IMR-90 (cell line): ENCODE data around the gene ATG7. TPM values are rescaled to one million over a fixed set of nuclear protein-coding genes. Genes with fewer than 3 reads are reported as not detected.

Experiments used
- ATAC-seq: fragments of 200-7000 bp; cut with Tn5 transposase; 2 replicates; pipeline ENCODE4 v1.9.1; 2020; ENCODE audit warnings: low read depth, mild to moderate bottlenecking, moderate library complexity
- BruUV-seq: library from RNA; stranded (reverse); fragments of 400-500 nt; replicated peaks from 2 replicates; lab custom pipeline; 2021; lab: Mats Ljungman, UMichigan
- CTCF ChIA-PET: fragments of 300-600 bp; formaldehyde crosslinking; extraction: SDS; loops from one replicate; lab custom pipeline; 2021; ENCODE audit warnings: antibody characterized with exemption; lab: Yijun Ruan, JAX
- POLR2A ChIA-PET: fragments of 300-600 bp; sonication (Branson Sonifier 250); formaldehyde crosslinking; loops from one replicate; lab custom pipeline; 2022; ENCODE audit warnings: antibody characterized with exemption; ENCODE audit not compliant: unreplicated experiment; lab: Charles Lee
- DNase-seq: peaks from one replicate; pipeline ENCODE4 v3.0.0; 2013
- H2AFZ ChIP-seq: replicated peaks from 2 replicates; pipeline ENCODE3; 2013; ENCODE audit warnings: low read length, mild to moderate bottlenecking; ENCODE audit not compliant: poor library complexity
- H2AK5ac ChIP-seq: 2 replicates; pipeline ENCODE4 v1.6.1; 2013; ENCODE audit warnings: low read depth, low read length, inconsistent platforms
- H2AK9ac ChIP-seq: replicated peaks from 2 replicates; pipeline ENCODE3; 2013; ENCODE audit warnings: mild to moderate bottlenecking, low read depth, low read length, moderate library complexity; ENCODE audit not compliant: poor library complexity
- H2BK120ac ChIP-seq: 2 replicates; pipeline ENCODE4 v1.6.1; 2013; ENCODE audit warnings: low read depth, low read length, inconsistent platforms
- H2BK15ac ChIP-seq: 3 replicates; pipeline ENCODE4 v1.6.1; 2013; ENCODE audit warnings: low read depth, low read length, inconsistent platforms
- H2BK20ac ChIP-seq: 2 replicates; pipeline ENCODE4 v1.6.1; 2013; ENCODE audit warnings: low read depth, mild to moderate bottlenecking, inconsistent platforms, low read length, moderate library complexity
- H2BK5ac ChIP-seq: 2 replicates; pipeline ENCODE4 v1.6.1; 2013; ENCODE audit warnings: mild to moderate bottlenecking, low read depth, low read length, inconsistent platforms; ENCODE audit not compliant: poor library complexity, severe bottlenecking
- H3K14ac ChIP-seq: replicated peaks from 2 replicates; pipeline ENCODE4 v1.6.1; 2013; ENCODE audit warnings: low read depth, low read length, inconsistent platforms
- H3K18ac ChIP-seq: 2 replicates; pipeline ENCODE4 v1.6.1; 2013; ENCODE audit warnings: low read depth, low read length, control low read depth
- H3K23ac ChIP-seq: 2 replicates; pipeline ENCODE4 v1.6.1; 2013; ENCODE audit warnings: low read depth, low read length, inconsistent platforms
- H3K27ac ChIP-seq: 2 replicates; pipeline ENCODE4 v1.5.1; 2013; ENCODE audit warnings: mild to moderate bottlenecking, control low read depth, low read length; ENCODE audit not compliant: insufficient read depth
- H3K27me3 ChIP-seq: 2 replicates; pipeline ENCODE4 v1.6.1; 2013; ENCODE audit warnings: low read length; ENCODE audit not compliant: control insufficient read depth, insufficient read depth
- H3K36me3 ChIP-seq: 2 replicates; pipeline ENCODE4 v1.6.1; 2013; ENCODE audit warnings: low read length, mixed read lengths; ENCODE audit not compliant: control insufficient read depth, insufficient read depth
- H3K4ac ChIP-seq: 2 replicates; pipeline ENCODE4 v1.6.1; 2013; ENCODE audit warnings: low read depth, low read length, inconsistent platforms
- H3K4me1 ChIP-seq: 2 replicates; pipeline ENCODE4 v1.6.1; 2013; ENCODE audit warnings: low read length, mixed read lengths; ENCODE audit not compliant: control insufficient read depth, insufficient read depth
- H3K4me2 ChIP-seq: 2 replicates; pipeline ENCODE4 v1.6.1; 2013; ENCODE audit warnings: low read depth, mild to moderate bottlenecking, control low read depth, low read length, moderate library complexity
- H3K4me3 ChIP-seq: 2 replicates; pipeline ENCODE4 v1.5.1; 2013; ENCODE audit warnings: low read depth, mild to moderate bottlenecking, control low read depth, low read length, moderate library complexity; ENCODE audit not compliant: insufficient read depth
- H3K56ac ChIP-seq: 2 replicates; pipeline ENCODE4 v1.6.1; 2013; ENCODE audit warnings: low read length, inconsistent platforms; ENCODE audit not compliant: insufficient read depth; ENCODE audit errors: extremely low read depth
- H3K79me1 ChIP-seq, 2 experiments: 2 replicates each; pipeline ENCODE4 v1.6.1; 2013; ENCODE audit warnings: low read length in 2 of 2, inconsistent platforms in 1 of 2, low read depth in 1 of 2
- H3K9ac ChIP-seq: 2 replicates; pipeline ENCODE4 v1.6.1; 2013; ENCODE audit warnings: low read depth, low read length, control low read depth
- H3K9me1 ChIP-seq: 2 replicates; pipeline ENCODE4 v1.6.1; 2013; ENCODE audit warnings: low read length, inconsistent platforms; ENCODE audit not compliant: insufficient read depth
- H3K9me3 ChIP-seq: 2 replicates; pipeline ENCODE4 v1.6.1; 2013; ENCODE audit warnings: low read length; ENCODE audit not compliant: control insufficient read depth, insufficient read depth
- H4K20me1 ChIP-seq: 2 replicates; pipeline ENCODE4 v1.6.1; 2013; ENCODE audit warnings: low read length, inconsistent platforms; ENCODE audit not compliant: insufficient read depth
- H4K5ac ChIP-seq: 2 replicates; pipeline ENCODE4 v1.6.1; 2013; ENCODE audit warnings: mild to moderate bottlenecking, low read depth, low read length, control low read depth
- H4K8ac ChIP-seq, 2 experiments: 2 replicates each; pipeline ENCODE4 v1.6.1; 2013; ENCODE audit warnings: low read depth in 2 of 2, low read length in 2 of 2, control low read depth in 1 of 2, inconsistent platforms in 1 of 2
- H4K91ac ChIP-seq: 2 replicates; pipeline ENCODE4 v1.6.1; 2013; ENCODE audit warnings: low read depth, low read length, inconsistent platforms; ENCODE audit not compliant: insufficient read depth
- BHLHE40 ChIP-seq: fragments of 150-350 bp; IDR thresholded peaks from 2 replicates; pipeline ENCODE4 v1.6.1; 2016; ENCODE audit warnings: mild to moderate bottlenecking, low read depth, low read length
- CEBPB ChIP-seq: IDR thresholded peaks from 2 replicates; pipeline ENCODE4 v1.6.1; 2012; ENCODE audit warnings: low read depth, low read length, improper control_type of control experiment
- CHD1 ChIP-seq: IDR thresholded peaks from 2 replicates; pipeline ENCODE4 v1.6.1; 2012; ENCODE audit warnings: low read depth, low read length, improper control_type of control experiment
- CTCF ChIP-seq: conservative IDR thresholded peaks from 2 replicates; pipeline ENCODE4 v1.5.1; 2012; ENCODE audit warnings: mild to moderate bottlenecking, low read depth, low read length, improper control_type of control experiment
- FOS ChIP-seq: fragments of 150-350 bp; IDR thresholded peaks from 2 replicates; pipeline ENCODE4 v1.6.1; 2016; ENCODE audit warnings: low read depth, low read length
- MAFK ChIP-seq: IDR thresholded peaks from 2 replicates; pipeline ENCODE4 v1.6.1; 2012; ENCODE audit warnings: low read depth, low read length, improper control_type of control experiment
- MAZ ChIP-seq: IDR thresholded peaks from 2 replicates; pipeline ENCODE4 v1.6.1; 2012; ENCODE audit warnings: low read depth, mild to moderate bottlenecking, low read length, improper control_type of control experiment, moderate library complexity, borderline replicate concordance
- MXI1 ChIP-seq: IDR thresholded peaks from 2 replicates; pipeline ENCODE4 v1.6.1; 2012; ENCODE audit warnings: low read depth, mild to moderate bottlenecking, low read length, moderate library complexity, borderline replicate concordance
- NFE2L2 ChIP-seq: fragments of 150-350 bp; IDR thresholded peaks from 2 replicates; pipeline ENCODE4 v1.6.1; 2016; ENCODE audit warnings: low read depth, mild to moderate bottlenecking, low read length
- POLR2A ChIP-seq: IDR thresholded peaks from 2 replicates; pipeline ENCODE4 v1.6.1; 2012; ENCODE audit warnings: mild to moderate bottlenecking, low read depth, low read length
- RAD21 ChIP-seq: IDR thresholded peaks from 2 replicates; pipeline ENCODE4 v1.6.1; 2012; ENCODE audit warnings: low read length, improper control_type of control experiment
- RCOR1 ChIP-seq: IDR thresholded peaks from 2 replicates; pipeline ENCODE4 v1.6.1; 2012; ENCODE audit warnings: mild to moderate bottlenecking, low read length, improper control_type of control experiment; ENCODE audit not compliant: insufficient replicate concordance
- RFX5 ChIP-seq: IDR thresholded peaks from 2 replicates; pipeline ENCODE4 v1.8.0; 2012; ENCODE audit warnings: low read depth, mild to moderate bottlenecking, low read length, moderate library complexity
- SMC3 ChIP-seq: fragments of 150-350 bp; IDR thresholded peaks from 2 replicates; pipeline ENCODE4 v1.6.1; 2016; ENCODE audit warnings: low read depth, mild to moderate bottlenecking, antibody characterized with exemption, low read length, moderate library complexity
- USF2 ChIP-seq: fragments of 150-350 bp; IDR thresholded peaks from 2 replicates; pipeline ENCODE4 v1.6.1; 2017; ENCODE audit warnings: mild to moderate bottlenecking, antibody characterized with exemption, low read length, low read depth
- WGBS, 2 experiments: methylation state at CpG; one replicate each; pipeline versions ENCODE4 v1.1.5 to v1.1.7; 2013; ENCODE audit warnings: missing lambda C conversion rate in 2 of 2; ENCODE audit not compliant: insufficient read length in 1 of 2; ENCODE audit errors: extremely low coverage in 2 of 2; 5-methylcytosine and 5-hydroxymethylcytosine counted together
- dilution Hi-C: fragments of 300-500 bp; cut with HindIII; formaldehyde crosslinking; loops from one replicate; pipeline ENCODE4 v1.14.3; 2018; ENCODE audit warnings: low sequenced_read_pairs; ENCODE audit not compliant: unreplicated experiment
- in situ Hi-C: fragments of 300-500 bp; cut with MboI; formaldehyde crosslinking; loops from 3 replicates; pipeline ENCODE4 v1.14.3; 2019; ENCODE audit warnings: low sequenced_read_pairs, inconsistent platforms, mixed read lengths
- intact Hi-C: fragments of 100-400 bp; cut with micrococcal nuclease; formaldehyde crosslinking; loops from 2 replicates; pipeline ENCODE4 v1.10.0; 2022
- polyA plus RNA-seq, 3 experiments: library from polyadenylated mRNA; depleted of rRNA; stranded (reverse); fragments of >200 nt; gene quantifications; 2 replicates each; pipeline ENCODE4 v1.2.3, GENCODE V29; 2012; ENCODE audit warnings: low replicate concordance in 1 of 3
- total RNA-seq: library from RNA; depleted of rRNA; stranded (reverse); fragments of >200 nt; gene quantifications from 2 replicates; pipeline ENCODE4 v1.2.3, GENCODE V29; 2012
- TF ChIP-seq, protein P1 (sequence below): fragments of 150-350 bp; IDR thresholded peaks from 2 replicates; pipeline ENCODE4 v1.6.1; 2016; ENCODE audit warnings: low read depth, mild to moderate bottlenecking, low read length, moderate library complexity, borderline replicate concordance

The ATG7 gene
- total and polyA plus RNA-seq, 2 of the 4 experiments (the other 2 are of a cell fraction): 15.6 to 51.4 TPM

GRCh38 chr3:11564577-11565001, 292.4 kb downstream of the ATG7 start:
- H3K36me3 ChIP-seq: peaks cover 57% of the 10 kb centered on the region
- TF ChIP-seq CTCF: no peak
- TF ChIP-seq MAZ: no peak
- TF ChIP-seq RCOR1: no peak
- TF ChIP-seq SMC3: no peak
- TF ChIP-seq CEBPB: no peak
- no peak for TF ChIP-seq CHD1
- no peak for TF ChIP-seq RAD21
- TF ChIP-seq RFX5: no peak
- TF ChIP-seq POLR2A: no peak
- TF ChIP-seq, protein P1, sequence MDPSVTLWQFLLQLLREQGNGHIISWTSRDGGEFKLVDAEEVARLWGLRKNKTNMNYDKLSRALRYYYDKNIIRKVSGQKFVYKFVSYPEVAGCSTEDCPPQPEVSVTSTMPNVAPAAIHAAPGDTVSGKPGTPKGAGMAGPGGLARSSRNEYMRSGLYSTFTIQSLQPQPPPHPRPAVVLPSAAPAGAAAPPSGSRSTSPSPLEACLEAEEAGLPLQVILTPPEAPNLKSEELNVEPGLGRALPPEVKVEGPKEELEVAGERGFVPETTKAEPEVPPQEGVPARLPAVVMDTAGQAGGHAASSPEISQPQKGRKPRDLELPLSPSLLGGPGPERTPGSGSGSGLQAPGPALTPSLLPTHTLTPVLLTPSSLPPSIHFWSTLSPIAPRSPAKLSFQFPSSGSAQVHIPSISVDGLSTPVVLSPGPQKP: no peak
- TF ChIP-seq FOS: no peak
- TF ChIP-seq BHLHE40: no peak
- no peak for TF ChIP-seq NFE2L2
- TF ChIP-seq MAFK: no peak
- no peak for TF ChIP-seq MXI1
- no peak for TF ChIP-seq USF2
- no peak overlapping the region for H3K14ac ChIP-seq
- ATAC-seq: no peak
- no peak overlapping the region for H3K9ac ChIP-seq
- H4K91ac ChIP-seq: no peak overlapping the region
- H3K9me3 ChIP-seq: no peaks in the 10 kb centered on the region
- H2BK15ac ChIP-seq: no peak overlapping the region
- H3K56ac ChIP-seq: no peak overlapping the region
- H2AK9ac ChIP-seq: no peak overlapping the region
- H4K20me1 ChIP-seq: peaks cover 50% of the 10 kb centered on the region
- H3K4me1 ChIP-seq: peaks cover 30% of the 10 kb centered on the region
- H3K4me2 ChIP-seq: no peak overlapping the region
- H3K79me1 ChIP-seq: peaks cover 40 to 95% of the 10 kb centered on the region in 2 experiments
- H2BK120ac ChIP-seq: no peak overlapping the region
- no peak overlapping the region for H3K23ac ChIP-seq
- no peak for DNase-seq
- BruUV-seq: no TSS peak
- no peak overlapping the region for H2AK5ac ChIP-seq
- H2BK5ac ChIP-seq: no peak overlapping the region
- dilution Hi-C loops (no loop called here), in situ Hi-C loops (loop anchor here (10.0 kb wide), 1 partner anchor 80 kb away; the partner anchor contains the start of gene VGLL4), intact Hi-C loops (no loop called here)
- CTCF ChIA-PET: no interaction called here
- no peaks in the 10 kb centered on the region for H3K27me3 ChIP-seq
- H3K9me1 ChIP-seq: peaks cover 44% of the 10 kb centered on the region
- no peak overlapping the region for H3K4ac ChIP-seq
- H3K4me3 ChIP-seq: no peak overlapping the region
- WGBS, 2 experiments: 100% methylated on average over 3 of the region's 19 CpGs; no CpG with 5 or more reads in 1 of the 2 experiments
- H2AFZ ChIP-seq: no peak overlapping the region
- H4K8ac ChIP-seq: no peak overlapping the region
- no peak overlapping the region for H3K18ac ChIP-seq
- no peak overlapping the region for H2BK20ac ChIP-seq
- H4K5ac ChIP-seq: no peak overlapping the region
- POLR2A ChIA-PET: interaction anchor here (0.5 kb wide), 1 partner anchor 174 kb away, joined by 6 read pairs; no protein-coding TSS in a partner anchor
- no peak overlapping the region for H3K27ac ChIP-seq
